ENCODE data around the gene DISC1.

DISC1 gene

DNA sequence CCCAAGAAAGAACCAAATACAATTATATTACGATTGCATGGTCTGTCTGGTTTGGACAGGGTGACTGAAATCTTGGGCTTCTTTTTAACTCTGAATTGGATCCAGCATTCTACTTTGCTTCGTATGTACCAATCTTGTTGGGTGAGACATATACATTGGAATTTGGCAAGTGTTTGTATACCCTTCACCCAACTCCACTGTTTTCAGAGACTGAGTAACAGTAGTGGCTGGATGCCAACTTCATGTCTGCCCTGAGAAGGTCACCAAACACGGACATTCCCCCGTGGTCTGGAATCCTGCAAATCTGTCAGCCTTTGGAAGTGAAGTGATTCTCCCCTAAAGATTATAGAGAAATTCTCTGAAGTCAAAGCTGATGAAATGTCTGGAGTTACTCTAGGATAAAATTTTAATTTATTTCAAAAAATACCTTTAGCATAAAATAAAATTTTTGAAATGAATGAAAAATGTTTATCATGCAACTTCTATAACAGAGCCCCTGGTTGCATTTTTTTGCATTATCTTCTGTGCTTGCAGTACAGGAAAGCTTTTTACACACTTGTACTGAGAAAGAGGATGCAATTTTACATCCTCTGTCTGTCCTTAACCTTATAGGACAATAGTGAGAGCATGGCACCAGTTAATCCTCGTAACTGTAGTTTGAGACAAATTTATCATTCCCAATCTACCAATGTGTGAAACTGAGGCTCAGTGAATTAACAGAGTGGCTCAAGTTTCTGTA lies 201.8 kb downstream of the DISC1 start:
- TF ChIP-seq EZH2phosphoT487 (IDR thresholded peaks at IDR 0.05; ENCODE audit: low read depth): no peak
- TF ChIP-seq, protein P1, sequence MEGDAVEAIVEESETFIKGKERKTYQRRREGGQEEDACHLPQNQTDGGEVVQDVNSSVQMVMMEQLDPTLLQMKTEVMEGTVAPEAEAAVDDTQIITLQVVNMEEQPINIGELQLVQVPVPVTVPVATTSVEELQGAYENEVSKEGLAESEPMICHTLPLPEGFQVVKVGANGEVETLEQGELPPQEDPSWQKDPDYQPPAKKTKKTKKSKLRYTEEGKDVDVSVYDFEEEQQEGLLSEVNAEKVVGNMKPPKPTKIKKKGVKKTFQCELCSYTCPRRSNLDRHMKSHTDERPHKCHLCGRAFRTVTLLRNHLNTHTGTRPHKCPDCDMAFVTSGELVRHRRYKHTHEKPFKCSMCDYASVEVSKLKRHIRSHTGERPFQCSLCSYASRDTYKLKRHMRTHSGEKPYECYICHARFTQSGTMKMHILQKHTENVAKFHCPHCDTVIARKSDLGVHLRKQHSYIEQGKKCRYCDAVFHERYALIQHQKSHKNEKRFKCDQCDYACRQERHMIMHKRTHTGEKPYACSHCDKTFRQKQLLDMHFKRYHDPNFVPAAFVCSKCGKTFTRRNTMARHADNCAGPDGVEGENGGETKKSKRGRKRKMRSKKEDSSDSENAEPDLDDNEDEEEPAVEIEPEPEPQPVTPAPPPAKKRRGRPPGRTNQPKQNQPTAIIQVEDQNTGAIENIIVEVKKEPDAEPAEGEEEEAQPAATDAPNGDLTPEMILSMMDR (IDR thresholded peaks at IDR 0.05; ENCODE audit: low read depth, low read length): no peak
- Histone ChIP-seq H3K4me2 (ENCODE audit: low read length) (no peak overlapping the region), H3K9ac (ENCODE audit: low read length) (no peak overlapping the region), H3K27me3 (ENCODE audit: low read depth, low read length) (peaks cover 16% of the 10 kb centered on the region), H3K27ac (ENCODE audit: low read length) (no peak overlapping the region), H3K79me2 (ENCODE audit: low read length) (no peaks in the 10 kb centered on the region), H3K4me3 (ENCODE audit: low read length) (no peak overlapping the region), H3K9me3 (ENCODE audit: insufficient read depth, low read length) (no peaks in the 10 kb centered on the region), H2AFZ (ENCODE audit: low read depth, low read length) (no peak overlapping the region), H4K20me1 (ENCODE audit: insufficient read depth, low read length) (no peaks in the 10 kb centered on the region), H3K36me3 (replicated peaks; ENCODE audit: low read depth, low read length) (no peaks in the 10 kb centered on the region), H3K4me1 (ENCODE audit: low read length) (no peaks in the 10 kb centered on the region)

DNA sequence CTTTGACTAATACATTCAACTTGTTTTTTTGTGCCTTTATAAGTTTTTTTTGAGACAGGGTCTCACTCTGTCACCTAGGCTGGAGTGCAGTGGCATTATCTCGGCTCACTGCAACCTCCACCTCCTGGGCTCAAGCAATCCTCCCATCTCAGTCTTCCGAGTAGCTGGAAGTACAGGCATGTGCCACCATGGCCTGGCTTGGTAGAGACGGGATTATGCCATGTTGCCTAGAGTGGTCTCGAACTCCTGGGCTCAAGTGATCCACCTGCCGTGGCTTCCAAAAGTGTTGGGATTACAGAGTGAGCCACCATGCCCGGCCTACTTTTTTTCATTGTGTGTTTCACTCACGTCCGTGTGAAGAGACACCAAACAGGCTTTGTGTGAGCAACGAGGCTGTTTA lies 202.7 kb downstream of the DISC1 start:
- Histone ChIP-seq H4K20me1 (ENCODE audit: insufficient read depth, low read length) (no peaks in the 10 kb centered on the region), H3K4me2 (ENCODE audit: low read length) (no peak overlapping the region), H3K27me3 (ENCODE audit: low read depth, low read length) (peaks cover 16% of the 10 kb centered on the region), H3K9me3 (ENCODE audit: insufficient read depth, low read length) (no peaks in the 10 kb centered on the region), H2AFZ (ENCODE audit: low read depth, low read length) (no peak overlapping the region), H3K79me2 (ENCODE audit: low read length) (no peaks in the 10 kb centered on the region), H3K27ac (ENCODE audit: low read length) (no peak overlapping the region), H3K4me3 (ENCODE audit: low read length) (no peak overlapping the region), H3K9ac (ENCODE audit: low read length) (no peak overlapping the region), H3K36me3 (replicated peaks; ENCODE audit: low read depth, low read length) (no peaks in the 10 kb centered on the region), H3K4me1 (ENCODE audit: low read length) (no peaks in the 10 kb centered on the region)
- TF ChIP-seq, protein P1 (IDR thresholded peaks at IDR 0.05; ENCODE audit: low read depth, low read length): no peak
- TF ChIP-seq EZH2phosphoT487 (IDR thresholded peaks at IDR 0.05; ENCODE audit: low read depth): no peak

DNA sequence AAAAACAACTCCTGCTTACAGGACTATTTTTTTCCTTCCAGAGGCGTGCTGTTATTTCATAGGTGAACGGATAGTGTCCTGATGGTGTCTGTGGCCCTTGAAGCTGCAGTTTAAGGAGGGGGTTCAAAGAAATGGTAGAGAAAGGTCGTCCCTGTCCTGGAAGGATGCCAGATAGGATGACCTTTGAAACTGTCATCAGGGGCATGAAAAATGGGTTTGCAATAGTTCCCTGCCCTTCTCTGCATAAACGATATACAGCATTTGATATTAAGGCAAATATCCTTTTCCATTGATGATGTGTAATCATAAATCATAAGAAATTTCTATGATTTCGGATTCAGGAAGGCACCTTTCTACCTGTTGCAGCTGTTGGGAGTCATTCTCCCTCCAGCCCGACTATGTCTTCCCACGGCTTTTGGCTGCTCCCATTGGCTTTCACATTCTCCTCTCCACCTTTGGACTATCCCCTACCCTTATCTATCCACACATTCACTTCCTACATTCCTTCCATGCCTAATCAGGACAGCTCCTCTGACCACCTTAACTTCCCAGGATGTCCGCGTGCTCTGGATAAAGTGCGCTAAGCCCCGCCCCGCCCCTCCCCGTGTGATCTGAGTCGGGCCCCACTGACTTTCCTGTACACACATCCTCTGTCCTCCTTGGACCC lies 209.8 kb downstream of the DISC1 start:
- H3K36me3 ChIP-seq (replicated peaks; ENCODE audit: low read depth, low read length): no peaks in the 10 kb centered on the region
- no peaks in the 10 kb centered on the region for H3K4me1 ChIP-seq (ENCODE audit: low read length)
- no peak overlapping the region for H3K4me3 ChIP-seq (ENCODE audit: low read length)
- H3K9me3 ChIP-seq (ENCODE audit: insufficient read depth, low read length): no peaks in the 10 kb centered on the region
- no peaks in the 10 kb centered on the region for H4K20me1 ChIP-seq (ENCODE audit: insufficient read depth, low read length)
- no peak overlapping the region for H3K27ac ChIP-seq (ENCODE audit: low read length)
- peaks cover 17% of the 10 kb centered on the region for H3K27me3 ChIP-seq (ENCODE audit: low read depth, low read length)
- no peaks in the 10 kb centered on the region for H3K79me2 ChIP-seq (ENCODE audit: low read length)
- no peak overlapping the region for H3K4me2 ChIP-seq (ENCODE audit: low read length)
- TF ChIP-seq, protein P1 (IDR thresholded peaks at IDR 0.05; ENCODE audit: low read depth, low read length): no peak
- no peak for TF ChIP-seq EZH2phosphoT487 (IDR thresholded peaks at IDR 0.05; ENCODE audit: low read depth)
- no peak overlapping the region for H2AFZ ChIP-seq (ENCODE audit: low read depth, low read length)
- H3K9ac ChIP-seq (ENCODE audit: low read length): no peak overlapping the region

DNA sequence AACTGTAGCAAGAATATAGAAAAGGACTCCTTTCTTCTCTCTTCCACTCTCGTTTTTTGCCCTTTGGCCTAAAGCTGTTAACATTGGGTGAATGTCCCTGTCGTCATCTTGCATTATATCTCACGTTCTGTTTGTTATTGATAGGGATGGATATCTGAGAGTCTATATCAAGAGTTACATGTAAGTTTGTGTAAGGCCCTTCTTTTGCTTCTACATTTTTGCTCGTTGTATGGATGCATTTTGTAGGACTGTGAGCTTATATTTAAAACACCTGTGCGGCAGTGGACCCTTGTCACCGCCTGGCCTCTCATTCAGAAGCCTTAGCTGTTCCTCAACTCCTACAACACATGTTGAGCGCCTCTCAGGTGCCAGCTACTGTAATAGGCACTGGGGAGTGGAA lies 211.9 kb downstream of the DISC1 start:
- H2AFZ ChIP-seq (ENCODE audit: low read depth, low read length): no peak overlapping the region
- H3K9ac ChIP-seq (ENCODE audit: low read length): no peak overlapping the region
- no peaks in the 10 kb centered on the region for H3K4me1 ChIP-seq (ENCODE audit: low read length)
- H4K20me1 ChIP-seq (ENCODE audit: insufficient read depth, low read length): no peaks in the 10 kb centered on the region
- H3K79me2 ChIP-seq (ENCODE audit: low read length): no peaks in the 10 kb centered on the region
- no peaks in the 10 kb centered on the region for H3K9me3 ChIP-seq (ENCODE audit: insufficient read depth, low read length)
- H3K4me2 ChIP-seq (ENCODE audit: low read length): no peak overlapping the region
- H3K4me3 ChIP-seq (ENCODE audit: low read length): no peak overlapping the region
- TF ChIP-seq, protein P1 (IDR thresholded peaks at IDR 0.05; ENCODE audit: low read depth, low read length): no peak
- no peak for TF ChIP-seq EZH2phosphoT487 (IDR thresholded peaks at IDR 0.05; ENCODE audit: low read depth)
- no peak overlapping the region for H3K27ac ChIP-seq (ENCODE audit: low read length)
- peaks cover 32% of the 10 kb centered on the region for H3K27me3 ChIP-seq (ENCODE audit: low read depth, low read length)
- H3K36me3 ChIP-seq (replicated peaks; ENCODE audit: low read depth, low read length): no peaks in the 10 kb centered on the region
